GM21423 (cell line): ENCODE measurements around the gene KNTC1.
A peak's percentile ranks its signal among the peaks of the same experiment; 100 is the strongest.
"Not testable (repeated sequence)": the region's sequence is repeated elsewhere in the genome, so short reads cannot be mapped to it uniquely, and the experiment has no call there.

ENCODE experiments used
- ATAC-seq: cut with Tn5 transposase; IDR thresholded peaks from one replicate; pipeline ENCODE4 v1.9.1; 2021; ENCODE audit warnings: mild to moderate bottlenecking, moderate library complexity; ENCODE audit not compliant: unreplicated experiment

KNTC1 gene

DNA sequence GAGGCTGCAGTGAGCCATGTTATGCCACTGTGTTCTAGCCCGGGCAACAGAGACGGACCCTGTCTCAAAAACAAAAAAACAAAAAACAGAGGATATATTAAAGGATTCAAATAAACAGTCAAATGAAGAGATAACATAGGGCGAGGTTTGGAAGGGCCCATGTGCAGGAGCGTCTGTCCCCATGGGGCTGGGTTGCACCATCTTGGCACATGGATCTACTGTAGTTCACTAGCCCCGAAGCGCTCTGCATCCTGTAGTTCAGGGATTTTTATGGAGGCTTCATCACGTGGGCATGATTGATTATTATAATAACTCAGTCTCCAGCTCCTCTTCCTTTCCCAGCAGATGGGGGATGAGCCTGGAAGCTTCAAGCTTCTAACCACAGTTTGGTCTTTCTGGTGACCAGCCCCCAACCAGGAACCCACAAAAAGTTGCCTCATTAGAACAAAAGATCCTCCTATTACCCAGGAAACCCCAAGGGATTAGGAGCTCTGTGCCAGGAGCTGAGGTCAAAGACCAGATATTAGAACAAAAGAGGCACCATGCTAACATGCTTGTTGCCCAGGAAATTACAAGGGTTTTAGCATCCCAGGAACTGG, 116.3 kb downstream of the KNTC1 start:
- no peak for ATAC-seq

GRCh38 chr12:122646517-122647217, 119.6 kb downstream of the KNTC1 start:
- ATAC-seq: peak; percentile 84

- ATAC-seq: no peak
Observed at GRCh38 chr12:122651520-122652224, 124.6 kb downstream of the KNTC1 start.

- ATAC-seq: not testable (repeated sequence)
Observed at GRCh38 chr12:122653291-122653690, 126.2 kb downstream of the KNTC1 start.

DNA sequence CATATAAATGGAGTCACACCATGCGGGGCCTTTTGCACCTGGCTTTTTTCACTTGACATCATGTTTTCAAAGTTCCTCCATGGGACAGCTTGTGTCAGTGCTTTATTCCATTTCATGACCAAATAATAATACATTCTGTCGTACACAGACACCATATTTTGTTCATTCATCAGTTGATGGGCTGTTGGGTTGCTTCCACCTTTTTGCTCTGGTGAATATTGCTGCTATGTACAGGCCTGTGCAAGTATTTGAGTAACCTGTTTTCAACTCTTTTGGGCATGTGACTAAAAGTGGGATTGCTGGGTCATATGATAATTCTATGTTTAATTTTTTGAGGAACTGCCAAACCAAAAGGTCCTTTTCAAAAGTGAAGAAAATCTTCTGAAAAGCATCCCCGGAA, 129.2 kb downstream of the KNTC1 start:
- ATAC-seq: no peak

DNA sequence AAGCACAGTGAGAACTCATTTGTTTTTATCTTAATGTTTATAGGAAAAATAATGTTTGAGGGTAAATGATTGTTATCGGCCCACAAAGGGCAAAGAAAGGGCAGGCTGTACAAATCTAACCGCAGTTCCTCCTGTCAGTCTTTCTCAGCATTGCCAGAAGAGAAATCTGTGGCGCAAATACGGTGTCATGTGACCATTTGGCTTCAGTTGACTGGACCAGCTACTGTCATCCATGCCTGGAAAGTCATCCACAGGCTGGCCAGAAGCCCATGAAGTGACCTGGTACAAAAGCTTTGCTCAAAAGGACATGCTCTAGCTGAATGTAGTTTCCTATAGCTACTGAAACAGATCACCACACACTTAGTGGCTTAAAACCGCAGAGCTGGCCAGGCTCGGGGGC, 132.5 kb downstream of the KNTC1 start:
- no peak for ATAC-seq

- no peak for ATAC-seq
Observed at GRCh38 chr12:122661246-122661645, 134.2 kb downstream of the KNTC1 start.

GRCh38 chr12:122661938-122662337, 134.9 kb downstream of the KNTC1 start:
- ATAC-seq: no peak

GRCh38 chr12:122665349-122665748, 138.3 kb downstream of the KNTC1 start:
- no peak for ATAC-seq

GRCh38 chr12:122665759-122666158, 138.7 kb downstream of the KNTC1 start:
- ATAC-seq: no peak

DNA sequence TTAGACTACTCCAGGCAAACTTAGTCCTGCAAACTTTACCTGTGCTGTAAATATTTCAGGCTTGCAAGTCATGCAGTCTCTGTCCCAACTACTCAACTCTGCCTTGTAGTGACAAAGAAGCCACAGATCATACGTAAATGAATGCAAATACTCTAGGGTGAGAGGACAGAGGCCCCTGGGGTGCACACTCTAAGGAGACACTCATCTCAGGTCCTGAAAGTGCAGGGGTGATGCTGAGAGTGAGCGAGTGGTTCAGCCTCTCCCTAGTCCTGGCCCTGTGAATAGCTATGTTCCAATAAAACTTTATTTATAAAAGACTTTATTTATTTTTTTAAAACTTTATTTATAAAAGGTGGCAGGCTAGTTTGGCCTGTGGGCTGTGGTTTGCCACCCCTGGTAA, 141.2 kb downstream of the KNTC1 start:
- no peak for ATAC-seq

GRCh38 chr12:122669397-122670070, 142.5 kb downstream of the KNTC1 start:
- no peak for ATAC-seq

DNA sequence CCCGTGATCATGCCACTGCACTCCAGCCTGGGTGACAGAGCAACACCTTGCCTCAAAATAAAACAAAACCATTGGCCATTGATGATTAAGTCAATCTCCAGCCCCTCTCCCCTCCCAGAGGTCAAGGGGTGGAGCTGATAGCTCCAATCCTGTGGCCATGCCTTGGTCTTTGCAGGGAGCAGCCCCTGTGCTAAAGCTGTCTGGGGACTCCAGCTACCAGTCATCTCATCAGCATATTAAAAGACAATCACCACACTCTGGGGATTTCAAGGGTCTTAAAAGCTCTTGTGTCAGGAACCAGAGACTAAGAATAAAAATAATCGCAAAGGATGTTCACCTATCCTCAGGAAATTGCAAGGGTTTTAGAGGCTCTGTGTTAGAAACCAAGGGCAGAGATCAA, 145.5 kb downstream of the KNTC1 start:
- no peak for ATAC-seq
